Ovary (tissue), 3 donors: ENCODE results near the gene ARMC10.

Experiments used
- EP300 ChIP-seq: sonication (generic); formaldehyde crosslinking; IDR thresholded peaks from one replicate; pipeline ENCODE4 v1.6.1; 2017; ENCODE audit warnings: antibody characterized with exemption
- POLR2A ChIP-seq: fragments of 450-650 bp; IDR thresholded peaks from one replicate; pipeline ENCODE4 v1.6.1; 2017; ENCODE audit warnings: antibody characterized with exemption, mild to moderate bottlenecking, moderate library complexity
- TF ChIP-seq, protein P1 (sequence below), 3 donors: fragments of 450-650 bp in 2 of 3; fragments of 200-600 bp in 1 of 3; IDR thresholded peaks; one replicate each; pipeline versions ENCODE4 v1.5.1 to v1.8.0; 2016 to 2022; ENCODE audit warnings: antibody characterized with exemption in 3 of 3, mild to moderate bottlenecking in 1 of 3
- donor health status: DM: no; HTN: no; CAD: no.

DNA sequence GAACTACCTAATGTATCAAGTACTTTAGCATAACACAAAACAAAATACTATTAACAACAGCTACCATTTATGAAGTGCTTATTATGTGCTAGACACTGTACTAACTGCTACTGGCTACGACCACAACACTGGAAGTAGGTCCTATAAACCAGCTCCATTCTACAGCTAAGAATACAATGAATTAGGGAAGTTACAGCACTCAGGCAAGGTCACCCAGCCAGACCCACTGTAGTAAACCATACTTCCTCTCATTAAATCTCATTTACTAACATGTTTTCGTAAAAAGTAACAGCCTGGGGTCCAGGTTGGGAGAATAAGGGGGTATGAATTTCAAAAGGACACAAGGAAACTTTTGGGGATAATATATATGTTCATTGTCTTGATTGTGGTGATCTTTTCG is 48.6 kb downstream of the ARMC10 start:
- TF ChIP-seq, protein P1, sequence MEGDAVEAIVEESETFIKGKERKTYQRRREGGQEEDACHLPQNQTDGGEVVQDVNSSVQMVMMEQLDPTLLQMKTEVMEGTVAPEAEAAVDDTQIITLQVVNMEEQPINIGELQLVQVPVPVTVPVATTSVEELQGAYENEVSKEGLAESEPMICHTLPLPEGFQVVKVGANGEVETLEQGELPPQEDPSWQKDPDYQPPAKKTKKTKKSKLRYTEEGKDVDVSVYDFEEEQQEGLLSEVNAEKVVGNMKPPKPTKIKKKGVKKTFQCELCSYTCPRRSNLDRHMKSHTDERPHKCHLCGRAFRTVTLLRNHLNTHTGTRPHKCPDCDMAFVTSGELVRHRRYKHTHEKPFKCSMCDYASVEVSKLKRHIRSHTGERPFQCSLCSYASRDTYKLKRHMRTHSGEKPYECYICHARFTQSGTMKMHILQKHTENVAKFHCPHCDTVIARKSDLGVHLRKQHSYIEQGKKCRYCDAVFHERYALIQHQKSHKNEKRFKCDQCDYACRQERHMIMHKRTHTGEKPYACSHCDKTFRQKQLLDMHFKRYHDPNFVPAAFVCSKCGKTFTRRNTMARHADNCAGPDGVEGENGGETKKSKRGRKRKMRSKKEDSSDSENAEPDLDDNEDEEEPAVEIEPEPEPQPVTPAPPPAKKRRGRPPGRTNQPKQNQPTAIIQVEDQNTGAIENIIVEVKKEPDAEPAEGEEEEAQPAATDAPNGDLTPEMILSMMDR (IDR thresholded peaks at IDR 0.05): no peak
- no peak for TF ChIP-seq EP300
- no peak for TF ChIP-seq POLR2A
